Heart left ventricle (tissue), 13 donors: ENCODE results near the gene DPH1.

Experiments
- CTCF ChIP-seq, 12 donors: fragments of 200-600 bp; sonication (generic) in 4 of 12; IDR thresholded peaks; one replicate each; pipeline versions ENCODE4 v1.5.0 to v1.8.0; 2018 to 2022; ENCODE audit warnings: antibody characterized with exemption in 12 of 12, mild to moderate bottlenecking in 5 of 12
- POLR2A ChIP-seq, 2 donors: fragments of 450-650 bp; IDR thresholded peaks; one replicate each; pipeline ENCODE4 v1.6.1; 2017; ENCODE audit warnings: antibody characterized with exemption in 2 of 2, mild to moderate bottlenecking in 2 of 2, moderate library complexity in 2 of 2
- donor health status: ischemic (EF 13 %, LVEDD 7.1; RV severe dilation, severe dysfunction).
- donor health status: DM: no; HTN: yes; CAD: no.
- donor health status: DM: no; HTN: no; CAD: no.
- donor health status: ischemic (EF 25% LVEDD 6.9; RV normal size, moderate dysfunction).
- donor health status: ischemic (EF 25% LVEDD 5.7; RV mildly dilated, moderate dysfunction).
- donor health status: ischemic (EF 35%, LVEDD 5.7; RV mildly dilated, moderate dysfunction).
- donor health status: nonischemic (EF 11% LVEDD 7.7; RV severe dilation, severe dysfunction).
- donor health status: DM: yes; HTN: yes; CAD: no.
- donor health status: PGD.
- donor health status: ischemic (EF 29% LVEDD 5.4; RV normal size, mild dysfunction).
- donor health status: nonischemic (EF 23%, LVEDD 6.1; RV moderate dilation, normal function).

GRCh38 chr17:2028234-2028614 lies 1.7 kb upstream of the DPH1 start:
- TF ChIP-seq CTCF (IDR thresholded peaks at IDR 0.05) (no peak), POLR2A (IDR thresholded peaks at IDR 0.05) (no peak)
